GM18505 (cell line): ENCODE measurements around the gene SRD5A3.

Experiments
- ATAC-seq: cut with Tn5 transposase; IDR thresholded peaks from one replicate; pipeline ENCODE4 v1.9.1; 2021; ENCODE audit not compliant: unreplicated experiment
- POLR2A ChIP-seq: IDR thresholded peaks from 4 replicates; pipeline ENCODE4 v1.6.1; 2011; ENCODE audit warnings: borderline replicate concordance; ENCODE audit not compliant: insufficient read depth, insufficient read length; ENCODE audit errors: extremely low read depth

SRD5A3 gene

DNA sequence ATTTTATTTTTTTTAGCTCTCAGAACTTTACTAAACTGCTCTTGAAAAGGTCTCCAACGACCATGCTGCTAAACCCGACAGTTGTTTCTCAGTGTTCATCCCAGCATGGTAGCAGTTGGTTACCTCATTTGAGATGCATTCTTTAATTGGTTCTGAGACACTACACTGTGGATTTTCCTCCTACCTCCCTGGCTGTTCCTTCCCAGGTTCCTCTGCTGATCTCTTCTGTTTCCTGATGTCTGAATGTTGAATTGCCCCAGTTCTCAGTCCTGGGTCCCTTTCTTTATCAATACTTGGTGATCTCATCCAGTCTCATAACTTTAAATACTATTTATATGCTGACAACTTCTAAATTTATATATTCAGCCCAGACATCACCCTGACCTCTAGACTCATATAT, 30.7 kb downstream of the SRD5A3 start:
- ATAC-seq: no peak
- TF ChIP-seq POLR2A: no peak

DNA sequence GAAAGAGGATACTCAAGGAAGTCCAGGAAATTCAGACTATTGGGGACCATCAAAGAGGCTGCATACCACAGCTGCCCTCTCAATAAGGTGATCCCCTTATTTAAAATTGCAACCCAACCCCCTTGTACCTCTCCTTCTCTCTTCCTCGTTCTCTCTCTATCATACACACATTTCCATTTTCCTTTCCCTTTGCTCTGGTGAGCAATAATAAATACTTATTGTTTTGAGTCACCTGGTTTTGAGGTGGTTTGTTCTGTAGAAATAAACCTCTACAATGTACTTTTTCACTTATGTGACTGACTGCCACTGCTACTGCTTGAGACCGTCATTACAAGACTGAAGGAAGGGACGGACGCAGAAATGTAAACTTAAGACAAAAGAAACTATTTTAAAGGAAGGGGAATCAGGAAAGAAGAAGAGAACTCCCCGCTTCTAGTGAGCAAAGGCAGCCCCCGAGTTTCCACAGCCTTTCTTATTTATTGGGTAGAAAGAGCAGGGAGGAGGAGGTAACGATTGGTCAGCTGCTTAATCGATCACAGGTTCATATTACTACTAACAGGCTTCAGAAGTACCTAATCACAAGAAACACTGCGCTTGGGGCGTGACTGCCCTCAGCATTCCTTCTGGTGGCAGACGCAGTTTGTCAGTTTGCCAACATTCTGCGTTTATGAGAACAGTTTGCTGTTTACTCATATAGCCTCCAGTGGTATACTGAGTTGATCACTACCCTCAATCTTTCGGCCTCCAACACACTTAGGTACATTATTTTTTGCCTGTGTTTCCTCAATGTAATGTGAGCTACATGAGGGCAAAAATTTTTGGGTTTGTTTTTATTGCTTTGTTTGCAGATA, 32.8 kb downstream of the SRD5A3 start:
- TF ChIP-seq POLR2A: no peak
- ATAC-seq: no peak

DNA sequence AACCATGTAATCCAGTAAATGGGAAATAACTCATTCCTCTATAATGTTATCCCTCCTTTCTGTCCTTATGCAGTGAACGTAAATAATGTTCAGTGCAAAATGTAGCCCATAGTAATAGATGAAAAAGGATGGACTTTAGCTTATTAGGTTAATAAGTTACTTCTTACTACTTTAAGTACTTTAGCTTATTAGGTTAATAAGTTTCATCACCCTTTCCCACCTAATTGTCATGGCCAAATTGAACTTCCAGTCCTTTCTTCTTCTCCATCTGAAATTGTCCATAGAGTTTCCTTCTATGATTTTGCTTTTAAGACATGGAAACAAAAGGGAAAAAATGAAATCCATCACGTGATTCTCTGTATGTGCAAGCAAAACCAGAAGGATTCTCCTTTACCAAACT, 34.5 kb downstream of the SRD5A3 start:
- TF ChIP-seq POLR2A: no peak
- no peak for ATAC-seq

DNA sequence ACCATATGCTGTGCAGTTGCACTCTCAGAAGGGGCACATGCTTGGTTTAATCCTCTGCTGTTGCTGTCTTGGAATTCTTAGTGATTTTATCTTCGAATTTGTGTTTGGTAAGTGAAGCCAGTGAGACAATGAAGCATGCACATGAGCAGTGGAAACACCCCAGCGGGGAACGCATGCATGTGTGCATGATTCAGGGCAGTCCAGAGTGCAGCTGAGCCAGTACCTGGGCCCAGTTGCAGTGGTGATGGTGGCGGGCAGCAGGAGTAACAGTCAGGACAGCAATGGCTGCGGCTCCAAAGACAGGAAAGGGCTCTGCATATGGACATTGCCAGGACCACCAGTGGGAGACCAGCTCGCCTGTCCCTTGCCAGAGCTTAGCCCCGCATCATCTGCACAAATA, 35.5 kb downstream of the SRD5A3 start:
- no peak for ATAC-seq
- TF ChIP-seq POLR2A: no peak

DNA sequence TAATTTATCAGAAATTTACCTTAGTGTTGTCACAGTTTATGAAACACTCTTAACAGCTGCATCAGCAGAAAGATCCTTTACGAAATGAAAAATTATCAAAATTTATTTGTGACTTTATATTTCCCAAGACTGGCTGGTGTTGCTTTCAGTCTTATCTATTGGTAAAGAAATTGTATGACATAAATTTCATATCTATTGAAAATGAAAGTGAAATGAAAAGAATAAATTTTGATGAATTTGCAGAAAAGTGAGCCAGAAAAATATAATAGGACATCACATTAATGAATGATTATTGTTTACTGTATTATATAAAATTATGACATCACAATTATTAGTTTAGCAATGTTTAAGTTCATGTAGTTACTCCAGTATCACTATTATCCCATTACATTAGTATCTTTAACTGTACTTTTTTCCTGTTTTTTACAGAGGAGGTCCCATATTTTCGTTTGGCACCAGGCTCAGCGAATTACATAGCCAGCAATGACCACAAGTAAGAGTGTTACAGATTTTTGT, 36.5 kb downstream of the SRD5A3 start:
- no peak for ATAC-seq
- no peak for TF ChIP-seq POLR2A

DNA sequence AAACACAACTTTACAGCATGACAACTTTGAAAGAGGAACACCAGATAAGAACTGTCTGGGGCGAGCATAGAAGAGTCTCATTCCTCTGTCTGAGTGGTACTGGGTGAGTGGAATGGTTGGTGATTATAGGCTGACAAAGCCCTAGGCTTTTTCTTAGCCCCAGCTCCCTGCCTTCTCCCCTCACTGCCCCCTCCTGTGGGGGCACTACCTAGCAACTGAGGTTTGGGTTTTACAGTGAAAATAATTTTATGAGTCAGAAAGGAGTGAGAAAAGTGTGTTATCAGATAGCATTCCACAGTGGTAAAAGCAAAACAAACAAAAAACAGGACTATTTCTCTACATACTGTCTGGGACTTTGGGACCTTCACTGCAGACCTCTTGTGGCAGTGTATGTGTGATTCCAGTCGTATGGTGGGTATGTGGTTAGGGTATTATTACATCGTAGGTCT, 39.2 kb downstream of the SRD5A3 start:
- no peak for TF ChIP-seq POLR2A
- no peak for ATAC-seq

DNA sequence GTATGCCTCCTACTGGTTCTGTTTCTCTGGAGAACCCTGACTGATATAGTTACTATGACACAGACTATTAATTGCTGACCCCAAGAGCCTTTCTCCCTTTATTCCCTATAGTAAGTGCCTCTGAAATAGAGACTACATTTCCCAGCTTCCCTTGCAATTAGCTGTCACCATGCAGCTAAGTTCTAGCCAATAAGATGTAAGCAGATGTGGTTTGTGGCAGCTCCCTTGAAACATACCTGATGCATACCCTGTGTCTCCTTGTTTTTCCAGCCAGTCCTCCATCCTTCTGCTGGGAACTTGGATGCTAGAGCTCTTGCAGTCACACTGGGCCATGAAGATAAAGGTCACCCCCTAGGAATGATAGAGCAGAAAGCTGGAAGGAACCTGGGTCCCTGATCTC, 40.0 kb downstream of the SRD5A3 start:
- ATAC-seq: peak; percentile 62
- TF ChIP-seq POLR2A: no peak

DNA sequence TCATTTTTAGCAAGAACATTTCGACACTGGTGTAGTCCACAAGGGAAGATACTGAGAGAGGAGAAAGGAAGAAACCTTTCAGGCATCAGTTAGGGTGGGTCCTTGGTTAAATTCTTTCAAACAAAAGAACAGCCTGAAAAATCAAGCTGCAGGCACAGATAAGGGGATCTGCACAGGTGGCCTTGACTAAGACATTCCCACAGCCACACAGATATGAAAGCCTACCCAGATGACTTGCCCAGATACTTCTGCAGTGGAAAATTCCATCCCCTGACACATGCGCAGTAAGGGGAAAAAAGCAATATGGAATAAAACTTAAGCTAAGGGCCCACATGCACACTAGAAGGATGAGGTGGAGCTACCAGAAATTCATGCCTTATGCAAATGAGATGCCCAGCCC, 40.8 kb downstream of the SRD5A3 start:
- TF ChIP-seq POLR2A: no peak
- no peak for ATAC-seq

DNA sequence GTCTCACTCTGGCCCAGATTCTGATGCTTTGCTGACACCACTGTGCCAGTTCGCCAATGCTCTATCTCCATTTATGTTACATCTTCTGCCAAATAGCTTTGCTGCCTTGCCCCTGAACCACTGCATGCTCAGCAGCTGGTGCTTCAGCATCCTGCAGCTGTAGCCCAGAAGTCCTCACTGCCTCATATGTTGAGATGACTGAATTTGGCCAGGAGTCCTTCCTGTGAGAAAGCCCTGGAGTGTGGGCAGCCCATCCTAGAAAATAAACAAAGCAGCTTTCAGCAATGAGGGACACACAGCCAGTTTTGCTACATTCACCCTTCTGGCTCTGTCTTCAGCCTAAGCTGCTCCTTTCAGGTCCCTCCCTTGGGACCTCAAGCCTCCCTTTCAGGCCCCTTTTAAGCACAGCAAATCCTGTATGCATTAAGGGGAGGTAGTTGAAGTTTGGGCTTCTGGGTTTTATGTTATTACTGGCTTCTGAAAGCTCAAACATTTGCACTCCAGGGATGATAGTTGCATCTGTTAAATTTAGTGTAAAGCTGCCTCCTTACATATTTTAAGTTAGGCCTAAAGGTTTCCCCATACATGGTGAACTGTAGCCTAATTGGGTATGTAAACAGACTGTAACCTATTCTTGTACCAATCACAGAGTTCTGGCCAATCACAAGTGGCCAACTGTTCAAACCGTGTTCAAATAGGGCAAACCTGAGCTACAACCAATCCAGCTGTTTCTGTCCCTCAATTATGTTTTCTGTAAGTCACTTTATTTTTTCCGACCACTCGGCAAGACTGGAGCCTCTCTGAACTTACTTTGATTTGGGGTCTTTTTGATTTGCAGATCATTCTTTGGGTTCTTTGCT, 47.6 kb downstream of the SRD5A3 start:
- ATAC-seq: no peak
- no peak for TF ChIP-seq POLR2A

DNA sequence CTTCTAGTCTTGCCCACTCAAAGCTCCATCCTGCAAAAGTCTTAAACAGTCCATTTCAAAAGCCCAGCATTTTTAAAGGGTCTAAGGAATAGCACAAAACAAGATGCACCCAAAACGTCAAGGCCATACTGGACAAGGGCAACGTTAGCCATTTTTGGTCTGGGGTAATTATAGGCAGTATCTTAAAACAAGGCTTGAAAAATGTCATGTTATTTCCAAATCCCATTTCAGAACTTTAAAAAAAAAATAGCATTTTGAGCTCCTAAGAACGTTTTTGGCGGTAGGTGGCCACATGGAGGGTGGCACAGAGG, 49.1 kb downstream of the SRD5A3 start:
- no peak for TF ChIP-seq POLR2A
- no peak for ATAC-seq

DNA sequence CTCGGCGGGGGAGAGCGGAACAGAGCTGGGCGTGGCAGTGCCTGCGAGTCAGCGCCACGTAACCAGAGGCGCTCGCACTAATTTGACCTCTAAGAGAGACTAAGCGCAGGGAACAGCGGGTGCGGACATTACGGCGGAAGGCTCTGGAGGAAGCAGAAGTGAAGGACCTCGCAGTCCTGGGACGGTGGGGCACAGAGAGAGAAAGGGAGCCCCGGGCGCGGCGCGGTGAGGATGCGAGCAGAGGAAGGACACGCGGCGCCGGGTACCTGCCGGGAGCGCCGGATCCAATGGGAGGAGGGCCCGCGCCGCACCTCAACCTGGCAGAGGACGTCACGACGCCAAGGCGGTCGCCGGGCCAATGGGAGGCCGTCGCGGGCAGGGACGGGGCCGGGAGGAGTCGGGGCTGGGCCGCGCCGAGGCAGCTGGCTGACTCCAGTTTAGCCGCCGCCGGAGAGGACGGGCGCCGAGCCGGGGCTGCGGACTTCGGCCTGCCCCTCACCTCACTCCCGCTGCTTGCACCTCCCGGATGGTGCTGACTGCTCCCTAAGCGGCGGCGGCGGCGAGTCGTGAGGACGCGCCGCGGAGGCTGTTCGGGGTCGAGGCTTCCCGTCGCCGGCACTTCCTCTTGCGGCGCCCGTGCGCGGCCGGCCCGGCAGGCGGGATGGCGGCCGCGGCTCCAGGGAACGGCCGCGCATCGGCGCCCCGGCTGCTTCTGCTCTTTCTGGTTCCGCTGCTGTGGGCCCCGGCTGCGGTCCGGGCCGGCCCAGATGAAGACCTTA, 49.7 kb downstream of the SRD5A3 start, which contains the start of gene TMEM165:
TSS of gene TMEM165 (plus strand) at position 429 of the 779 bp plus-strand sequence. CDS start at position 662, 233 bp downstream.
- TF ChIP-seq POLR2A: peak; percentile 95

DNA sequence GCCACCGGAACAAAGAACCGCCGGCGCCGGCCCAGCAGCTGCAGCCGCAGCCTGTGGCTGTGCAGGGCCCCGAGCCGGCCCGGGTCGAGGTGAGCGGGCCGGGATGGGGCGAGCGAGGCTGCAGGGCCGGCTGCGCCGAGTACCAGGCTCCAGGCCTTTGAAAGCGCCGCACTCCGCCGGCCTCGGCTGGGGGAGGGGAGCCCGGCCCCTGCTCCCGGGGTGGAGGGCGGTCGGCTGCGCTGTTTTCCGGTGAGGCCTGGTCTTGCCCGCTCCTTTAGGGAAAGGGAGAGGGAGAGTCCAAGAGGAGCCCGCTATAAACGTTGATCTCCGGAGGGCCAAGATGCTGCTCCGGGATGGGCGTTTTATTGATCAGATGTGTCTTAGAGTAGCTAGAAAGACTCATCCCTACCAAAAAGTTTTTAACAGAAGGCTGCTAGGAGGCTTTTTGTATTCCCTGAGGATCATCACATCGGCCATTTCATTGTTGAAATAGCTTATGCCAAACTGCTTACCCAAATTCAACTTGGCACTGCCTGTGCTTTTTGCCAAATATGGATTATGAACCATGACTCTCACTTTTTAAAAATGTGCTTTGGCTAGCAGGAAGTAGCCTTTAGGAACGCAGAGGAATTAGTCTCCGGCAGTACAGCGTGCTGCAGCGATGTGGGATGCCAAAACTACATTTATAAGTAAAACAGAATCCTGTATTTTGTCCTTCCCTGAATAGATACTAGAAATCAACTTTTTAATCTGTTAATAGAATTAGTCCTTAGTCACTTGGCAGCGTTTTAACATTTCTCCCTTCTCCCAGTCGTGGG, 50.5 kb downstream of the SRD5A3 start:
- TF ChIP-seq POLR2A: no peak
- ATAC-seq: peak; percentile 26

More for the DNA sequence above, 49.7 kb downstream of the SRD5A3 start, which contains the start of gene TMEM165:
- peak; percentile 95 for ATAC-seq
